ENCODE measurements around the gene LMCD1. TPM values are rescaled to one million over a fixed set of nuclear protein-coding genes. Genes with fewer than 3 reads are reported as not detected.

The LMCD1 gene
- total and polyA plus RNA-seq, 2 of the 8 experiments (the other 6 are each of a cell fraction or from before 2014, with no cell fraction given), result 12.3 to 26.5 TPM

DNA sequence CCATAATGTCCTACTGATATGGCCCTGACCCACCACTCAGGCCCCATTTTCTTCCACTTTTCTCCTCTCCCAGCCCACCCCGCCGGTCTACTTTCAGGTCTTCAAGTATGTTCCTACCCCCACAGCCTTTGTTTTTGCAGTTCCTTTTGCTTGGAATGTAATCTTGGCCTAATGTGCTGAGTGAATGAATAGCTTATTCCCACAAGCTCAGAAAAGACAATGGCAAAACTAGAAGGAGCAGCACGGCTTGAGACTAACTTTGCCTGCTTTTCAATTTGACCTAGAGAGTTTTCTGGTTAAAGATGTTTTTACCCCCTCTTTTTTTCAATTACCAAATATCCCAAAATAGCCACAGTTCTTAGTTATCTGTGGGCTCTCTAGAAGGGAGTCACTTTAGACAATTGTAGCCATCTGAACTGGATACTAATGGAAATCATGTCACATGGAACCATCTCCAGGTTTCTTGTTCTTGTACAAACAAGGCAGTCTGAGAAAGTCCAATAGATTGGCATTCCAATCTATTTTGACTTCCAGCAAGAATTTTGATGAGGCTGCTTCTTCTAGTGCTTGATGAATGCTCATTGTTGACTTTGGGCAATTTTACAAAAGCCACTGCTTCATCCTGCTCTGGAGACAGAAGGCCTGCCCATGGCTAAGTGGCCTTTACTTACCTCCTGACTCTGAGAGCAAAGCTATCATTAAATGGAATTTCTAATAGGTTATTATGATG, 16.3 kb upstream of the LMCD1 start (continued):
- no peak for TF ChIP-seq CHD7 (IDR thresholded peaks at IDR 0.05; ENCODE audit: insufficient replicate concordance, low read length)
- TF ChIP-seq CHD2 (IDR thresholded peaks at IDR 0.05; ENCODE audit: low read length), result no peak
- TF ChIP-seq KDM1A (IDR thresholded peaks at IDR 0.05; ENCODE audit: borderline replicate concordance, low read length), result no peak
- TF ChIP-seq SUZ12 (IDR thresholded peaks at IDR 0.05; ENCODE audit: low read length), result no peak
- TF ChIP-seq JUN (IDR thresholded peaks at IDR 0.05; ENCODE audit: low read depth, low read length), result no peak

Measured in H1 (cell line).